A549 (cell line): ENCODE data around the gene PLTP. TPM values are rescaled to one million over a fixed set of nuclear protein-coding genes. Genes with fewer than 3 reads are reported as not detected.

Experiments used
- polyA plus RNA-seq, 4 experiments: library from polyadenylated mRNA; depleted of rRNA in 3 of 4; stranded (reverse); fragments of >200 nt; fragmentation: RNase III in 1 of 4; extraction: RNeasy Plus Mini Kit Qiagen cat#74134 plus additional on column Dnase treatment in 1 of 4; gene quantifications; 2 replicates in 3 of 4; 3 replicates in 1 of 4; pipeline ENCODE4 v1.2.3, GENCODE V29; 2011 to 2017

The PLTP gene
- polyA plus RNA-seq, 2 of the 4 experiments (the other 2 are of a cell fraction) = 1.6 to 2.7 TPM

Other genes with a start within 250 kb of the PLTP start
- not detected in 2 replicates for gene WFDC11, start 241.9 kb downstream of the PLTP start, polyA plus RNA-seq (2011; rRNA removed)
- gene WFDC11, start 241.9 kb downstream of the PLTP start, polyA plus RNA-seq (2017; fragmentation: RNase III; extraction: RNeasy Plus Mini Kit Qiagen cat#74134 plus additional on column Dnase treatment) = not detected in 3 replicates
- not detected in 2 replicates for gene WFDC13, start 210.1 kb downstream of the PLTP start, polyA plus RNA-seq (2011; rRNA removed)
- not detected in 3 replicates for gene WFDC13, start 210.1 kb downstream of the PLTP start, polyA plus RNA-seq (2017; fragmentation: RNase III; extraction: RNeasy Plus Mini Kit Qiagen cat#74134 plus additional on column Dnase treatment)
- gene WFDC10B, start 207.1 kb downstream of the PLTP start, polyA plus RNA-seq (2011; rRNA removed) = not detected in 2 replicates
- not detected in 3 replicates for gene WFDC10B, start 207.1 kb downstream of the PLTP start, polyA plus RNA-seq (2017; fragmentation: RNase III; extraction: RNeasy Plus Mini Kit Qiagen cat#74134 plus additional on column Dnase treatment)
- gene SPINT4, start 189.8 kb downstream of the PLTP start, polyA plus RNA-seq (2011; rRNA removed) = not detected in 2 replicates
- not detected in 3 replicates for gene SPINT4, start 189.8 kb downstream of the PLTP start, polyA plus RNA-seq (2017; fragmentation: RNase III; extraction: RNeasy Plus Mini Kit Qiagen cat#74134 plus additional on column Dnase treatment)
- 0.34 TPM in 1 of 2 replicates, not detected in the other for gene WFDC3, start 120.3 kb downstream of the PLTP start, polyA plus RNA-seq (2011; rRNA removed)
- gene WFDC3, start 120.3 kb downstream of the PLTP start, polyA plus RNA-seq (2017; fragmentation: RNase III; extraction: RNeasy Plus Mini Kit Qiagen cat#74134 plus additional on column Dnase treatment) = not detected in 3 replicates
- 34.1 and 38.3 TPM in 2 replicates for gene DNTTIP1, start 120.2 kb downstream of the PLTP start, polyA plus RNA-seq (2011; rRNA removed)
- 24.9 to 26.0 TPM (median 25.3 TPM) in 3 replicates for gene DNTTIP1, start 120.2 kb downstream of the PLTP start, polyA plus RNA-seq (2017; fragmentation: RNase III; extraction: RNeasy Plus Mini Kit Qiagen cat#74134 plus additional on column Dnase treatment)
- 123 and 137 TPM in 2 replicates for gene UBE2C, start 99.5 kb downstream of the PLTP start, polyA plus RNA-seq (2011; rRNA removed)
- 188 to 212 TPM (median 189 TPM) in 3 replicates for gene UBE2C, start 99.5 kb downstream of the PLTP start, polyA plus RNA-seq (2017; fragmentation: RNase III; extraction: RNeasy Plus Mini Kit Qiagen cat#74134 plus additional on column Dnase treatment)
- gene TNNC2, start 84.8 kb downstream of the PLTP start, polyA plus RNA-seq (2011; rRNA removed) = 0.23 TPM in 1 of 2 replicates, not detected in the other
- gene TNNC2, start 84.8 kb downstream of the PLTP start, polyA plus RNA-seq (2017; fragmentation: RNase III; extraction: RNeasy Plus Mini Kit Qiagen cat#74134 plus additional on column Dnase treatment) = 0.17 to 0.22 TPM in 2 of 3 replicates, not detected in the other
- gene SNX21, start 78.4 kb downstream of the PLTP start, polyA plus RNA-seq (2011; rRNA removed) = 4.0 and 4.1 TPM in 2 replicates
- 4.9 to 7.7 TPM (median 7.0 TPM) in 3 replicates for gene SNX21, start 78.4 kb downstream of the PLTP start, polyA plus RNA-seq (2017; fragmentation: RNase III; extraction: RNeasy Plus Mini Kit Qiagen cat#74134 plus additional on column Dnase treatment)
- 18.5 and 19.8 TPM in 2 replicates for gene ACOT8, start 54.8 kb downstream of the PLTP start, polyA plus RNA-seq (2011; rRNA removed)
- 12.6 to 14.7 TPM (median 14.0 TPM) in 3 replicates for gene ACOT8, start 54.8 kb downstream of the PLTP start, polyA plus RNA-seq (2017; fragmentation: RNase III; extraction: RNeasy Plus Mini Kit Qiagen cat#74134 plus additional on column Dnase treatment)
- 1.3 and 1.9 TPM in 2 replicates for gene ZSWIM3, start 54.5 kb downstream of the PLTP start, polyA plus RNA-seq (2011; rRNA removed)
- gene ZSWIM3, start 54.5 kb downstream of the PLTP start, polyA plus RNA-seq (2017; fragmentation: RNase III; extraction: RNeasy Plus Mini Kit Qiagen cat#74134 plus additional on column Dnase treatment) = 1.0 to 1.1 TPM (median 1.1 TPM) in 3 replicates
- gene ZSWIM1, start 30.9 kb downstream of the PLTP start, polyA plus RNA-seq (2011; rRNA removed) = 4.7 and 7.6 TPM in 2 replicates
- gene ZSWIM1, start 30.9 kb downstream of the PLTP start, polyA plus RNA-seq (2017; fragmentation: RNase III; extraction: RNeasy Plus Mini Kit Qiagen cat#74134 plus additional on column Dnase treatment) = 5.8 to 6.6 TPM (median 6.1 TPM) in 3 replicates
- 0.31 and 0.54 TPM in 2 replicates for gene SPATA25, start 24.5 kb downstream of the PLTP start, polyA plus RNA-seq (2011; rRNA removed)
- 0.59 to 1.3 TPM (median 0.77 TPM) in 3 replicates for gene SPATA25, start 24.5 kb downstream of the PLTP start, polyA plus RNA-seq (2017; fragmentation: RNase III; extraction: RNeasy Plus Mini Kit Qiagen cat#74134 plus additional on column Dnase treatment)
- 0.56 and 0.57 TPM in 2 replicates for gene NEURL2, start 20.9 kb downstream of the PLTP start, polyA plus RNA-seq (2011; rRNA removed)
- 1.4 to 1.6 TPM (median 1.4 TPM) in 3 replicates for gene NEURL2, start 20.9 kb downstream of the PLTP start, polyA plus RNA-seq (2017; fragmentation: RNase III; extraction: RNeasy Plus Mini Kit Qiagen cat#74134 plus additional on column Dnase treatment)
- gene CTSA, start 20.8 kb downstream of the PLTP start, polyA plus RNA-seq (2011; rRNA removed) = 53.1 and 61.2 TPM in 2 replicates
- 76.4 to 95.6 TPM (median 93.2 TPM) in 3 replicates for gene CTSA, start 20.8 kb downstream of the PLTP start, polyA plus RNA-seq (2017; fragmentation: RNase III; extraction: RNeasy Plus Mini Kit Qiagen cat#74134 plus additional on column Dnase treatment)
- gene PCIF1, start 22.5 kb upstream of the PLTP start, polyA plus RNA-seq (2011; rRNA removed) = 19.7 and 24.3 TPM in 2 replicates
- 18.7 to 21.6 TPM (median 21.4 TPM) in 3 replicates for gene PCIF1, start 22.5 kb upstream of the PLTP start, polyA plus RNA-seq (2017; fragmentation: RNase III; extraction: RNeasy Plus Mini Kit Qiagen cat#74134 plus additional on column Dnase treatment)
- 7.3 and 8.4 TPM in 2 replicates for gene ZNF335, start 60.0 kb upstream of the PLTP start, polyA plus RNA-seq (2011; rRNA removed)
- 9.1 to 10.3 TPM (median 9.3 TPM) in 3 replicates for gene ZNF335, start 60.0 kb upstream of the PLTP start, polyA plus RNA-seq (2017; fragmentation: RNase III; extraction: RNeasy Plus Mini Kit Qiagen cat#74134 plus additional on column Dnase treatment)
- gene MMP9, start 96.8 kb upstream of the PLTP start, polyA plus RNA-seq (2011; rRNA removed) = 0.09 and 0.12 TPM in 2 replicates
- 0.06 to 0.34 TPM (median 0.24 TPM) in 3 replicates for gene MMP9, start 96.8 kb upstream of the PLTP start, polyA plus RNA-seq (2017; fragmentation: RNase III; extraction: RNeasy Plus Mini Kit Qiagen cat#74134 plus additional on column Dnase treatment)
- gene SLC12A5, start 117.1 kb upstream of the PLTP start, polyA plus RNA-seq (2011; rRNA removed) = 3.0 and 3.5 TPM in 2 replicates
- gene SLC12A5, start 117.1 kb upstream of the PLTP start, polyA plus RNA-seq (2017; fragmentation: RNase III; extraction: RNeasy Plus Mini Kit Qiagen cat#74134 plus additional on column Dnase treatment) = 10.8 to 11.7 TPM (median 11.5 TPM) in 3 replicates
- gene NCOA5, start 177.8 kb upstream of the PLTP start, polyA plus RNA-seq (2011; rRNA removed) = 22.2 and 28.0 TPM in 2 replicates
- 26.2 to 27.2 TPM (median 27.1 TPM) in 3 replicates for gene NCOA5, start 177.8 kb upstream of the PLTP start, polyA plus RNA-seq (2017; fragmentation: RNase III; extraction: RNeasy Plus Mini Kit Qiagen cat#74134 plus additional on column Dnase treatment)
- 5.2 and 7.0 TPM in 2 replicates for gene CD40, start 206.2 kb upstream of the PLTP start, polyA plus RNA-seq (2011; rRNA removed)
- 4.7 to 5.7 TPM (median 4.9 TPM) in 3 replicates for gene CD40, start 206.2 kb upstream of the PLTP start, polyA plus RNA-seq (2017; fragmentation: RNase III; extraction: RNeasy Plus Mini Kit Qiagen cat#74134 plus additional on column Dnase treatment)